IMR-90 (cell line): ENCODE data around the gene SLC18A3. TPM values are rescaled to one million over a fixed set of nuclear protein-coding genes. Genes with fewer than 3 reads are reported as not detected.

Experiments used
- ATAC-seq: fragments of 200-7000 bp; cut with Tn5 transposase; 2 replicates; pipeline ENCODE4 v1.9.1; 2020; ENCODE audit warnings: low read depth, mild to moderate bottlenecking, moderate library complexity
- BruUV-seq: library from RNA; stranded (reverse); fragments of 400-500 nt; replicated peaks from 2 replicates; lab custom pipeline; 2021; lab: Mats Ljungman, UMichigan
- CTCF ChIA-PET: fragments of 300-600 bp; formaldehyde crosslinking; extraction: SDS; loops from one replicate; lab custom pipeline; 2021; ENCODE audit warnings: antibody characterized with exemption; lab: Yijun Ruan, JAX
- POLR2A ChIA-PET: fragments of 300-600 bp; sonication (Branson Sonifier 250); formaldehyde crosslinking; loops from one replicate; lab custom pipeline; 2022; ENCODE audit warnings: antibody characterized with exemption; ENCODE audit not compliant: unreplicated experiment; lab: Charles Lee
- DNase-seq: peaks from one replicate; pipeline ENCODE4 v3.0.0; 2013
- H2AFZ ChIP-seq: replicated peaks from 2 replicates; pipeline ENCODE3; 2013; ENCODE audit warnings: low read length, mild to moderate bottlenecking; ENCODE audit not compliant: poor library complexity
- H2AK5ac ChIP-seq: 2 replicates; pipeline ENCODE4 v1.6.1; 2013; ENCODE audit warnings: low read depth, low read length, inconsistent platforms
- H2AK9ac ChIP-seq: replicated peaks from 2 replicates; pipeline ENCODE3; 2013; ENCODE audit warnings: mild to moderate bottlenecking, low read depth, low read length, moderate library complexity; ENCODE audit not compliant: poor library complexity
- H2BK120ac ChIP-seq: 2 replicates; pipeline ENCODE4 v1.6.1; 2013; ENCODE audit warnings: low read depth, low read length, inconsistent platforms
- H2BK15ac ChIP-seq: 3 replicates; pipeline ENCODE4 v1.6.1; 2013; ENCODE audit warnings: low read depth, low read length, inconsistent platforms
- H2BK20ac ChIP-seq: 2 replicates; pipeline ENCODE4 v1.6.1; 2013; ENCODE audit warnings: low read depth, mild to moderate bottlenecking, inconsistent platforms, low read length, moderate library complexity
- H2BK5ac ChIP-seq: 2 replicates; pipeline ENCODE4 v1.6.1; 2013; ENCODE audit warnings: mild to moderate bottlenecking, low read depth, low read length, inconsistent platforms; ENCODE audit not compliant: poor library complexity, severe bottlenecking
- H3K14ac ChIP-seq: replicated peaks from 2 replicates; pipeline ENCODE4 v1.6.1; 2013; ENCODE audit warnings: low read depth, low read length, inconsistent platforms
- H3K18ac ChIP-seq: 2 replicates; pipeline ENCODE4 v1.6.1; 2013; ENCODE audit warnings: low read depth, low read length, control low read depth
- H3K23ac ChIP-seq: 2 replicates; pipeline ENCODE4 v1.6.1; 2013; ENCODE audit warnings: low read depth, low read length, inconsistent platforms
- H3K27ac ChIP-seq: 2 replicates; pipeline ENCODE4 v1.5.1; 2013; ENCODE audit warnings: mild to moderate bottlenecking, control low read depth, low read length; ENCODE audit not compliant: insufficient read depth
- H3K27me3 ChIP-seq: 2 replicates; pipeline ENCODE4 v1.6.1; 2013; ENCODE audit warnings: low read length; ENCODE audit not compliant: control insufficient read depth, insufficient read depth
- H3K36me3 ChIP-seq: 2 replicates; pipeline ENCODE4 v1.6.1; 2013; ENCODE audit warnings: low read length, mixed read lengths; ENCODE audit not compliant: control insufficient read depth, insufficient read depth
- H3K4ac ChIP-seq: 2 replicates; pipeline ENCODE4 v1.6.1; 2013; ENCODE audit warnings: low read depth, low read length, inconsistent platforms
- H3K4me1 ChIP-seq: 2 replicates; pipeline ENCODE4 v1.6.1; 2013; ENCODE audit warnings: low read length, mixed read lengths; ENCODE audit not compliant: control insufficient read depth, insufficient read depth
- H3K4me2 ChIP-seq: 2 replicates; pipeline ENCODE4 v1.6.1; 2013; ENCODE audit warnings: low read depth, mild to moderate bottlenecking, control low read depth, low read length, moderate library complexity
- H3K4me3 ChIP-seq: 2 replicates; pipeline ENCODE4 v1.5.1; 2013; ENCODE audit warnings: low read depth, mild to moderate bottlenecking, control low read depth, low read length, moderate library complexity; ENCODE audit not compliant: insufficient read depth
- H3K56ac ChIP-seq: 2 replicates; pipeline ENCODE4 v1.6.1; 2013; ENCODE audit warnings: low read length, inconsistent platforms; ENCODE audit not compliant: insufficient read depth; ENCODE audit errors: extremely low read depth
- H3K79me1 ChIP-seq, 2 experiments: 2 replicates each; pipeline ENCODE4 v1.6.1; 2013; ENCODE audit warnings: low read length in 2 of 2, inconsistent platforms in 1 of 2, low read depth in 1 of 2
- H3K9ac ChIP-seq: 2 replicates; pipeline ENCODE4 v1.6.1; 2013; ENCODE audit warnings: low read depth, low read length, control low read depth
- H3K9me1 ChIP-seq: 2 replicates; pipeline ENCODE4 v1.6.1; 2013; ENCODE audit warnings: low read length, inconsistent platforms; ENCODE audit not compliant: insufficient read depth
- H3K9me3 ChIP-seq: 2 replicates; pipeline ENCODE4 v1.6.1; 2013; ENCODE audit warnings: low read length; ENCODE audit not compliant: control insufficient read depth, insufficient read depth
- H4K20me1 ChIP-seq: 2 replicates; pipeline ENCODE4 v1.6.1; 2013; ENCODE audit warnings: low read length, inconsistent platforms; ENCODE audit not compliant: insufficient read depth
- H4K5ac ChIP-seq: 2 replicates; pipeline ENCODE4 v1.6.1; 2013; ENCODE audit warnings: mild to moderate bottlenecking, low read depth, low read length, control low read depth
- H4K8ac ChIP-seq, 2 experiments: 2 replicates each; pipeline ENCODE4 v1.6.1; 2013; ENCODE audit warnings: low read depth in 2 of 2, low read length in 2 of 2, control low read depth in 1 of 2, inconsistent platforms in 1 of 2
- H4K91ac ChIP-seq: 2 replicates; pipeline ENCODE4 v1.6.1; 2013; ENCODE audit warnings: low read depth, low read length, inconsistent platforms; ENCODE audit not compliant: insufficient read depth
- MXI1 ChIP-seq: IDR thresholded peaks from 2 replicates; pipeline ENCODE4 v1.6.1; 2012; ENCODE audit warnings: low read depth, mild to moderate bottlenecking, low read length, moderate library complexity, borderline replicate concordance
- RFX5 ChIP-seq: IDR thresholded peaks from 2 replicates; pipeline ENCODE4 v1.8.0; 2012; ENCODE audit warnings: low read depth, mild to moderate bottlenecking, low read length, moderate library complexity
- SMC3 ChIP-seq: fragments of 150-350 bp; IDR thresholded peaks from 2 replicates; pipeline ENCODE4 v1.6.1; 2016; ENCODE audit warnings: low read depth, mild to moderate bottlenecking, antibody characterized with exemption, low read length, moderate library complexity
- WGBS, 2 experiments: methylation state at CpG; one replicate each; pipeline versions ENCODE4 v1.1.5 to v1.1.7; 2013; ENCODE audit warnings: missing lambda C conversion rate in 2 of 2; ENCODE audit not compliant: insufficient read length in 1 of 2; ENCODE audit errors: extremely low coverage in 2 of 2; 5-methylcytosine and 5-hydroxymethylcytosine counted together
- dilution Hi-C: fragments of 300-500 bp; cut with HindIII; formaldehyde crosslinking; loops from one replicate; pipeline ENCODE4 v1.14.3; 2018; ENCODE audit warnings: low sequenced_read_pairs; ENCODE audit not compliant: unreplicated experiment
- in situ Hi-C: fragments of 300-500 bp; cut with MboI; formaldehyde crosslinking; loops from 3 replicates; pipeline ENCODE4 v1.14.3; 2019; ENCODE audit warnings: low sequenced_read_pairs, inconsistent platforms, mixed read lengths
- intact Hi-C: fragments of 100-400 bp; cut with micrococcal nuclease; formaldehyde crosslinking; loops from 2 replicates; pipeline ENCODE4 v1.10.0; 2022
- polyA plus RNA-seq, 3 experiments: library from polyadenylated mRNA; depleted of rRNA; stranded (reverse); fragments of >200 nt; gene quantifications; 2 replicates each; pipeline ENCODE4 v1.2.3, GENCODE V29; 2012; ENCODE audit warnings: low replicate concordance in 1 of 3
- total RNA-seq: library from RNA; depleted of rRNA; stranded (reverse); fragments of >200 nt; gene quantifications from 2 replicates; pipeline ENCODE4 v1.2.3, GENCODE V29; 2012

SLC18A3 gene
- total and polyA plus RNA-seq, 2 of the 4 experiments (the other 2 are of a cell fraction), result not detected

- H2BK20ac ChIP-seq, result no peak overlapping the region
- H2BK5ac ChIP-seq, result no peak overlapping the region
- H3K9ac ChIP-seq, result no peak overlapping the region
- H3K18ac ChIP-seq, result no peak overlapping the region
- no peak overlapping the region for H3K27ac ChIP-seq
- no peak overlapping the region for H2BK120ac ChIP-seq
- peaks cover 12% of the 10 kb centered on the region; the same call in 1 of the 2 replicates for H3K9me3 ChIP-seq
- H3K36me3 ChIP-seq, result no peaks in the 10 kb centered on the region
- H3K27me3 ChIP-seq, result peaks cover 62% of the 10 kb centered on the region
- H2AFZ ChIP-seq, result no peak overlapping the region
- ChIA-PET POLR2A (no interaction called here), CTCF (no interaction called here)
- ATAC-seq, result no peak
- no peak overlapping the region for H2BK15ac ChIP-seq
- no peak overlapping the region for H2AK5ac ChIP-seq
- H4K91ac ChIP-seq, result no peak overlapping the region
- H3K9me1 ChIP-seq, result no peaks in the 10 kb centered on the region
- no peak for TF ChIP-seq MXI1
- no peak for TF ChIP-seq SMC3
- no peak for TF ChIP-seq RFX5
- H2AK9ac ChIP-seq, result no peak overlapping the region
- H3K79me1 ChIP-seq, result no peaks in the 10 kb centered on the region
- no peaks in the 10 kb centered on the region for H4K20me1 ChIP-seq
- no peak overlapping the region for H3K4me2 ChIP-seq
- no TSS peak for BruUV-seq
- H3K4ac ChIP-seq, result no peak overlapping the region
- no peak overlapping the region for H3K56ac ChIP-seq
- H3K4me3 ChIP-seq, result no peak overlapping the region
- no peak overlapping the region for H4K8ac ChIP-seq
- dilution Hi-C loops, result no loop called here
- in situ Hi-C loops, result no loop called here
- no peak overlapping the region for H3K14ac ChIP-seq
- DNase-seq, result no peak
- H4K5ac ChIP-seq, result no peak overlapping the region
- 0% methylated on average over 2 of the region's 19 CpGs; no CpG with 5 or more reads in 1 of the 2 experiments for WGBS, 2 experiments
- H3K23ac ChIP-seq, result no peak overlapping the region
- H3K4me1 ChIP-seq, result no peaks in the 10 kb centered on the region
- intact Hi-C loops, result loop anchor here (5.0 kb wide), 1 partner anchor 153 kb away; the partner anchor contains the start of gene OGDHL
Measured at GRCh38 chr10:49609006-49609282, 1.2 kb upstream of the SLC18A3 start.
